GM18502 (cell line): ENCODE measurements around the gene HTRA3.

Source experiments
- ATAC-seq: cut with Tn5 transposase; IDR thresholded peaks from one replicate; pipeline ENCODE4 v1.9.1; 2021; ENCODE audit warnings: mild to moderate bottlenecking; ENCODE audit not compliant: unreplicated experiment, poor library complexity

Gene HTRA3

GRCh38 chr4:8233672-8234484 is 35.7 kb upstream of the HTRA3 start:
- ATAC-seq: no peak

GRCh38 chr4:8234715-8235114 is 34.8 kb upstream of the HTRA3 start:
- ATAC-seq: no peak

- ATAC-seq: no peak
Measured at GRCh38 chr4:8235224-8235623, 34.3 kb upstream of the HTRA3 start.

- ATAC-seq: no peak
Measured at GRCh38 chr4:8235686-8236085, 33.9 kb upstream of the HTRA3 start.

GRCh38 chr4:8236106-8236919 is 33.2 kb upstream of the HTRA3 start:
- ATAC-seq: no peak

GRCh38 chr4:8236920-8237195 is 32.7 kb upstream of the HTRA3 start:
- ATAC-seq: no peak

- no peak for ATAC-seq
Measured at GRCh38 chr4:8237256-8237989, 32.1 kb upstream of the HTRA3 start.

- ATAC-seq: no peak
Measured at GRCh38 chr4:8238036-8238511, 31.5 kb upstream of the HTRA3 start.

- ATAC-seq: no peak
Measured at GRCh38 chr4:8238515-8239053, 31.0 kb upstream of the HTRA3 start.

- ATAC-seq: no peak
Measured at GRCh38 chr4:8239226-8239625, 30.3 kb upstream of the HTRA3 start.

GRCh38 chr4:8239661-8240060 is 29.9 kb upstream of the HTRA3 start:
- ATAC-seq: no peak

- ATAC-seq: no peak
Measured at GRCh38 chr4:8240211-8241041, 29.1 kb upstream of the HTRA3 start.

GRCh38 chr4:8241211-8241779 is 28.3 kb upstream of the HTRA3 start:
- no peak for ATAC-seq

- ATAC-seq: peak; percentile 76
Measured at GRCh38 chr4:8241895-8242696, 27.5 kb upstream of the HTRA3 start.

- ATAC-seq: no peak
Measured at GRCh38 chr4:8242782-8243560, 26.6 kb upstream of the HTRA3 start.

GRCh38 chr4:8244001-8244757 is 25.4 kb upstream of the HTRA3 start:
- ATAC-seq: no peak

GRCh38 chr4:8244931-8245460 is 24.6 kb upstream of the HTRA3 start:
- ATAC-seq: no peak
